Activated T-helper 1 cell treated with anti-CD3 and anti-CD28 coated beads, Interleukin-2, amount 50 U/mL, for 16 hours (primary cell): Measurements from ENCODE around the gene DNAJC15.
A peak's percentile ranks its signal among the peaks of the same experiment; 100 is the strongest.
"Not testable (repeated sequence)": the region's sequence is repeated elsewhere in the genome, so short reads cannot be mapped to it uniquely, and the experiment has no call there.

Experiments
- DNase-seq, 2 donors: peaks; one replicate each; pipeline ENCODE4 v3.0.0-alpha.2; 2020; ENCODE audit warnings: low read depth in 1 of 2, low spot score in 1 of 2

DNAJC15 gene

GRCh38 chr13:43023289-43023963 is at the start of gene DNAJC15:
DNAJC15 (plus strand) TSS chr13:43023586; CDS start chr13:43023627, 41 bp downstream.
- DNase-seq = peak; percentile 27 to 61

- no peak for DNase-seq
These were observed 47.3 kb upstream of the DNAJC15 start for GRCh38 chr13:42976066-42976465.

GRCh38 chr13:42977219-42977659 is 46.1 kb upstream of the DNAJC15 start:
- DNase-seq = no peak

- no peak for DNase-seq
These were observed 42.1 kb upstream of the DNAJC15 start for GRCh38 chr13:42981317-42981716.

GRCh38 chr13:42981853-42982252 is 41.5 kb upstream of the DNAJC15 start:
- no peak for DNase-seq

GRCh38 chr13:42984026-42984425 is 39.4 kb upstream of the DNAJC15 start:
- no peak for DNase-seq

GRCh38 chr13:42984691-42985090 is 38.7 kb upstream of the DNAJC15 start:
- DNase-seq = no peak

GRCh38 chr13:42985312-42986175 is 37.8 kb upstream of the DNAJC15 start:
- DNase-seq = no peak

- DNase-seq = no peak
These were observed 37.2 kb upstream of the DNAJC15 start for GRCh38 chr13:42986176-42986574.

- DNase-seq = no peak
These were observed 32.8 kb upstream of the DNAJC15 start for GRCh38 chr13:42990291-42991232.

- DNase-seq = not testable (repeated sequence)
These were observed 32.0 kb upstream of the DNAJC15 start for GRCh38 chr13:42991233-42991897.

- peak; percentile 51 to 67 for DNase-seq
These were observed 31.3 kb upstream of the DNAJC15 start, which contains the start of gene EPSTI1 for GRCh38 chr13:42991898-42992763. EPSTI1 (minus strand) TSS chr13:42992241; CDS start chr13:42992165, 76 bp downstream.

- no peak for DNase-seq
These were observed 30.6 kb upstream of the DNAJC15 start for GRCh38 chr13:42992764-42993122.

- no peak for DNase-seq
These were observed 28.5 kb upstream of the DNAJC15 start for GRCh38 chr13:42994878-42995277.

GRCh38 chr13:42996584-42996983 is 26.8 kb upstream of the DNAJC15 start:
- DNase-seq = no peak

- no peak for DNase-seq
These were observed 26.0 kb upstream of the DNAJC15 start for GRCh38 chr13:42997381-42997780.

GRCh38 chr13:42999491-42999890 is 23.9 kb upstream of the DNAJC15 start:
- no peak for DNase-seq

- DNase-seq = no peak
These were observed 22.7 kb upstream of the DNAJC15 start for GRCh38 chr13:43000676-43001075.

- no peak for DNase-seq
These were observed 21.4 kb upstream of the DNAJC15 start for GRCh38 chr13:43002021-43002420.

- DNase-seq = no peak
These were observed 20.4 kb upstream of the DNAJC15 start for GRCh38 chr13:43003010-43003409.
